Nucleus accumbens (tissue), 56 donors: ENCODE measurements around the gene GABBR1.
"Not testable (repeated sequence)": the region's sequence is repeated elsewhere in the genome, so short reads cannot be mapped to it uniquely, and the experiment has no call there.

Experiments
- DNase-seq, 56 donors: peaks; one replicate each; lab custom pipeline; 2025; lab: John Stamatoyannopoulos, UW

The GABBR1 gene

GRCh38 chr6:29632789-29633533 lies at the start of gene GABBR1:
TSS of gene GABBR1 (minus strand) at chr6:29633183. CDS start at chr6:29632385, 798 bp downstream.
- DNase-seq: peak in 54 of 56 donors; percentile 43 to 93 (median 78)

- no peak for DNase-seq
These were observed 48.8 kb upstream of the GABBR1 start for GRCh38 chr6:29681811-29682210.

GRCh38 chr6:29680904-29681303 lies 47.9 kb upstream of the GABBR1 start, which contains the start of gene ZFP57:
TSS of gene ZFP57 (minus strand) at chr6:29681152. CDS start at chr6:29677003, 4,149 bp downstream.
- no peak for DNase-seq

- no peak for DNase-seq
These were observed 47.4 kb upstream of the GABBR1 start for GRCh38 chr6:29680416-29680815.

GRCh38 chr6:29679962-29680361 lies 47.0 kb upstream of the GABBR1 start:
- DNase-seq: no peak

- no peak for DNase-seq
These were observed 45.1 kb upstream of the GABBR1 start for GRCh38 chr6:29678114-29678513.

GRCh38 chr6:29676981-29677601 lies 44.1 kb upstream of the GABBR1 start:
- DNase-seq: no peak

- DNase-seq: no peak
These were observed 42.6 kb upstream of the GABBR1 start for GRCh38 chr6:29675561-29675960.

GRCh38 chr6:29674008-29674407 lies 41.0 kb upstream of the GABBR1 start:
- DNase-seq: no peak

- peak in 3 of 56 donors; percentile 23 to 32 (median 23) for DNase-seq
These were observed 40.2 kb upstream of the GABBR1 start for GRCh38 chr6:29673161-29673560.

GRCh38 chr6:29672116-29672515 lies 39.1 kb upstream of the GABBR1 start:
- DNase-seq: not testable (repeated sequence)

- DNase-seq: no peak
These were observed 38.0 kb upstream of the GABBR1 start for GRCh38 chr6:29671026-29671425.

GRCh38 chr6:29667158-29667557 lies 34.2 kb upstream of the GABBR1 start:
- DNase-seq: no peak

GRCh38 chr6:29666826-29667130 lies 33.8 kb upstream of the GABBR1 start:
- no peak for DNase-seq

- no peak for DNase-seq
These were observed 33.2 kb upstream of the GABBR1 start for GRCh38 chr6:29665942-29666825.

GRCh38 chr6:29663300-29664042 lies 30.5 kb upstream of the GABBR1 start:
- no peak for DNase-seq

GRCh38 chr6:29661502-29662141 lies 28.6 kb upstream of the GABBR1 start:
- DNase-seq: not testable (repeated sequence)

GRCh38 chr6:29661071-29661470 lies 28.1 kb upstream of the GABBR1 start:
- no peak for DNase-seq

GRCh38 chr6:29656798-29657197 lies 23.8 kb upstream of the GABBR1 start, which contains the start of gene MOG:
TSS of gene MOG (plus strand) at chr6:29657092. CDS start at chr6:29657210, 118 bp downstream.
- peak; percentile 10 to 96 (median 86) for DNase-seq

- peak in 15 of 56 donors; percentile 9 to 39 (median 26) for DNase-seq
These were observed 23.2 kb upstream of the GABBR1 start for GRCh38 chr6:29656157-29656556.
